MCF 10A (cell line): ENCODE measurements around the gene CXCL8. TPM values are rescaled to one million over a fixed set of nuclear protein-coding genes. Genes with fewer than 3 reads are reported as not detected.

Experiments used
- BruUV-seq: library from RNA; stranded (reverse); fragments of 400-500 nt; replicated peaks from 2 replicates; lab custom pipeline; 2021; lab: Mats Ljungman, UMichigan
- CTCF ChIA-PET: fragments of 300-600 bp; sonication (Branson Sonifier 250); formaldehyde crosslinking; extraction: SDS; loops from one replicate; lab custom pipeline; 2021; ENCODE audit warnings: antibody characterized with exemption, inconsistent platforms; lab: Yijun Ruan, JAX
- POLR2A ChIA-PET: fragments of 300-600, 350-650 bp; sonication (Branson Sonifier 250); formaldehyde crosslinking; extraction: SDS; loops from one replicate; lab custom pipeline; 2020; ENCODE audit warnings: antibody characterized with exemption, inconsistent platforms; lab: Yijun Ruan, JAX
- DNase-seq: peaks from one replicate; pipeline ENCODE4 v3.0.0-alpha.2; 2018; ENCODE audit not compliant: unreplicated experiment
- H3K27ac Mint-ChIP-seq: one replicate; pipeline ENCODE4 v1.8.0; 2022; ENCODE audit warnings: mild to moderate bottlenecking, low read depth, mixed read lengths; ENCODE audit not compliant: unreplicated experiment
- H3K27me3 Mint-ChIP-seq: one replicate; pipeline ENCODE4 v1.8.0; 2022; ENCODE audit warnings: mixed read lengths; ENCODE audit not compliant: insufficient read depth, unreplicated experiment
- H3K36me3 Mint-ChIP-seq: one replicate; pipeline ENCODE4 v1.8.0; 2022; ENCODE audit warnings: mild to moderate bottlenecking, moderate library complexity, mixed read lengths; ENCODE audit not compliant: insufficient read depth, unreplicated experiment
- H3K4me1 Mint-ChIP-seq: one replicate; pipeline ENCODE4 v1.8.0; 2022; ENCODE audit warnings: mixed read lengths; ENCODE audit not compliant: insufficient read depth, unreplicated experiment
- H3K4me3 Mint-ChIP-seq: one replicate; pipeline ENCODE4 v1.8.0; 2022; ENCODE audit warnings: mild to moderate bottlenecking, moderate library complexity, mixed read lengths; ENCODE audit not compliant: unreplicated experiment
- H3K9me3 Mint-ChIP-seq: one replicate; pipeline ENCODE4 v1.8.0; 2022; ENCODE audit warnings: mixed read lengths; ENCODE audit not compliant: unreplicated experiment
- intact Hi-C: fragments of 100-400 bp; cut with micrococcal nuclease; formaldehyde crosslinking; loops from 2 replicates; pipeline ENCODE4 v1.14.1; 2022
- total RNA-seq: library from RNA; stranded (reverse); gene quantifications from 2 replicates; pipeline ENCODE4 v1.2.3, GENCODE V29; 2022
- TF ChIP-seq, protein P1 (sequence below): fragments of 200-600 bp; IDR thresholded peaks from one replicate; pipeline ENCODE4 v1.8.0; 2022; ENCODE audit warnings: antibody characterized with exemption, mild to moderate bottlenecking; ENCODE audit not compliant: unreplicated experiment

The CXCL8 gene
- total RNA-seq, 1 experiment from 2014 or later: 36.2 TPM

GRCh38 chr4:73741750-73742489, 1.6 kb downstream of the CXCL8 start:
- H3K36me3 Mint-ChIP-seq: peaks cover 20% of the 10 kb centered on the region
- CTCF ChIA-PET: interaction anchor here (1.0 to 2.4 kb wide), 2 partner anchors 12 to 17 kb away, joined by 4 to 10 read pairs; no protein-coding TSS in a partner anchor

GRCh38 chr4:73742490-73743160, 2.3 kb downstream of the CXCL8 start:
- DNase-seq: no peak
- ChIA-PET POLR2A (interaction anchor here (0.6 to 1.2 kb wide), 4 partner anchors 8 to 124 kb away, joined by 3 read pairs; no protein-coding TSS in a partner anchor), CTCF (no interaction called here)
- Mint-ChIP-seq H3K27ac (peak overlapping the region; percentile 35), H3K4me3 (peak overlapping the region; percentile 70), H3K9me3 (peaks cover 14% of the 10 kb centered on the region), H3K36me3 (peaks cover 20% of the 10 kb centered on the region), H3K4me1 (peaks cover 18% of the 10 kb centered on the region), H3K27me3 (no peaks in the 10 kb centered on the region)
- TF ChIP-seq, protein P1, sequence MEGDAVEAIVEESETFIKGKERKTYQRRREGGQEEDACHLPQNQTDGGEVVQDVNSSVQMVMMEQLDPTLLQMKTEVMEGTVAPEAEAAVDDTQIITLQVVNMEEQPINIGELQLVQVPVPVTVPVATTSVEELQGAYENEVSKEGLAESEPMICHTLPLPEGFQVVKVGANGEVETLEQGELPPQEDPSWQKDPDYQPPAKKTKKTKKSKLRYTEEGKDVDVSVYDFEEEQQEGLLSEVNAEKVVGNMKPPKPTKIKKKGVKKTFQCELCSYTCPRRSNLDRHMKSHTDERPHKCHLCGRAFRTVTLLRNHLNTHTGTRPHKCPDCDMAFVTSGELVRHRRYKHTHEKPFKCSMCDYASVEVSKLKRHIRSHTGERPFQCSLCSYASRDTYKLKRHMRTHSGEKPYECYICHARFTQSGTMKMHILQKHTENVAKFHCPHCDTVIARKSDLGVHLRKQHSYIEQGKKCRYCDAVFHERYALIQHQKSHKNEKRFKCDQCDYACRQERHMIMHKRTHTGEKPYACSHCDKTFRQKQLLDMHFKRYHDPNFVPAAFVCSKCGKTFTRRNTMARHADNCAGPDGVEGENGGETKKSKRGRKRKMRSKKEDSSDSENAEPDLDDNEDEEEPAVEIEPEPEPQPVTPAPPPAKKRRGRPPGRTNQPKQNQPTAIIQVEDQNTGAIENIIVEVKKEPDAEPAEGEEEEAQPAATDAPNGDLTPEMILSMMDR: no peak
- BruUV-seq: no TSS peak
- intact Hi-C loops: no loop called here

More at GRCh38 chr4:73741750-73742489, 1.6 kb downstream of the CXCL8 start:
- Mint-ChIP-seq H3K4me1 (peaks cover 18% of the 10 kb centered on the region), H3K9me3 (peaks cover 14% of the 10 kb centered on the region), H3K27ac (peak overlapping the region; percentile 35), H3K4me3 (peak overlapping the region; percentile 70), H3K27me3 (no peaks in the 10 kb centered on the region)
- BruUV-seq: no TSS peak
- TF ChIP-seq, protein P1: no peak
- no peak for DNase-seq
- intact Hi-C loops: no loop called here
- POLR2A ChIA-PET: interaction anchor here (0.6 to 1.2 kb wide), 6 partner anchors 9 to 153 kb away, joined by 3 to 5 read pairs (median 3); no protein-coding TSS in a partner anchor

DNA sequence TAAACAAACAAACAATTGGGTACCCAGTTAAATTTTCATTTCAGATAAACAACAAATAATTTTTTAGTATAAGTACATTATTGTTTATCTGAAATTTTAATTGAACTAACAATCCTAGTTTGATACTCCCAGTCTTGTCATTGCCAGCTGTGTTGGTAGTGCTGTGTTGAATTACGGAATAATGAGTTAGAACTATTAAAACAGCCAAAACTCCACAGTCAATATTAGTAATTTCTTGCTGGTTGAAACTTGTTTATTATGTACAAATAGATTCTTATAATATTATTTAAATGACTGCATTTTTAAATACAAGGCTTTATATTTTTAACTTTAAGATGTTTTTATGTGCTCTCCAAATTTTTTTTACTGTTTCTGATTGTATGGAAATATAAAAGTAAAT, 2.9 kb downstream of the CXCL8 start:
- intact Hi-C loops: no loop called here
- TF ChIP-seq, protein P1: no peak
- H3K9me3 Mint-ChIP-seq: peaks cover 8% of the 10 kb centered on the region
- CTCF ChIA-PET: no interaction called here
- POLR2A ChIA-PET: no interaction called here
- no peak overlapping the region for H3K27ac Mint-ChIP-seq
- H3K4me1 Mint-ChIP-seq: peaks cover 18% of the 10 kb centered on the region
- peaks cover 20% of the 10 kb centered on the region for H3K36me3 Mint-ChIP-seq
- H3K27me3 Mint-ChIP-seq: no peaks in the 10 kb centered on the region
- no TSS peak for BruUV-seq
- DNase-seq: no peak
- no peak overlapping the region for H3K4me3 Mint-ChIP-seq

DNA sequence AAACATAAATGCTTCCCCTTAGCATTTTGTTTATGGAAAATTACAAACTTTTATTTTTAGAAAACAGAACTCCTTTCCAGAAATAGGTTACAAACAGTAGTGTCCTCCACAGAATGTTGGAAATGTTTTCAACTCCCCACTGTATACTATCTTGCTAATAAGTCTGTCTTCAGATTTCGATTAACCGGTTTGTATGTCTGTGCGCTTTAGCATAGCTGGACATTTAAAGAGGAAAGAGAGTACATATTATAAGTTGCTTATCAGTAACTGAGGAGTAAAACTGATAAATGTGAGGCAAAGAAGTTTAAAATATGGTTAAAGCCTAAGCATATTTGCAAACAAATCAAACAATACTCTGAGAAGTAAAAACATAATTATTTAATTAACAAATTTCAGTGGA, 3.4 kb downstream of the CXCL8 start:
- no peaks in the 10 kb centered on the region for H3K27me3 Mint-ChIP-seq
- peaks cover 8% of the 10 kb centered on the region for H3K9me3 Mint-ChIP-seq
- no peak for DNase-seq
- H3K27ac Mint-ChIP-seq: no peak overlapping the region
- TF ChIP-seq, protein P1: no peak
- H3K36me3 Mint-ChIP-seq: peaks cover 20% of the 10 kb centered on the region
- intact Hi-C loops: no loop called here
- POLR2A ChIA-PET: no interaction called here
- no TSS peak for BruUV-seq
- H3K4me1 Mint-ChIP-seq: peaks cover 18% of the 10 kb centered on the region
- H3K4me3 Mint-ChIP-seq: no peak overlapping the region
- CTCF ChIA-PET: no interaction called here
